Activated B cell treated with CpG ODN at 0.5 μM for 24 hours (primary cell): ENCODE results near the gene PCGF3. TPM values are rescaled to one million over a fixed set of nuclear protein-coding genes. Genes with fewer than 3 reads are reported as not detected.

Source experiments
- ATAC-seq: fragments of 200-7000 bp; cut with Tn5 transposase; one replicate; pipeline ENCODE4 v1.10.0; 2021; ENCODE audit warnings: low read depth, mild to moderate bottlenecking, moderate library complexity
- CTCF ChIA-PET: fragments of 350-600 bp; sonication (Branson Sonifier 250); formaldehyde crosslinking; loops from one replicate; lab custom pipeline; 2021; ENCODE audit warnings: antibody characterized with exemption; lab: Charles Lee
- POLR2A ChIA-PET: fragments of 350-600 bp; sonication (Branson Sonifier 250); formaldehyde crosslinking; loops from one replicate; lab custom pipeline; 2021; ENCODE audit warnings: antibody characterized with exemption; lab: Charles Lee
- DNase-seq: peaks from one replicate; pipeline ENCODE4 v3.0.0; 2022
- H3K27ac Mint-ChIP-seq: one replicate; pipeline ENCODE4 v1.8.0; 2020; ENCODE audit warnings: mixed read lengths
- H3K27me3 Mint-ChIP-seq: one replicate; pipeline ENCODE4 v1.8.0; 2021; ENCODE audit warnings: mixed read lengths
- H3K36me3 Mint-ChIP-seq: one replicate; pipeline ENCODE4 v1.8.0; 2021; ENCODE audit warnings: low read depth, mixed read lengths
- H3K4me1 Mint-ChIP-seq: one replicate; pipeline ENCODE4 v1.8.0; 2021; ENCODE audit warnings: mixed read lengths
- H3K4me3 Mint-ChIP-seq: one replicate; pipeline ENCODE4 v1.8.0; 2020; ENCODE audit warnings: mild to moderate bottlenecking, mixed read lengths
- H3K9me3 Mint-ChIP-seq: one replicate; pipeline ENCODE4 v1.8.0; 2020; ENCODE audit warnings: mixed read lengths
- intact Hi-C: fragments of 100-400 bp; cut with micrococcal nuclease; formaldehyde crosslinking; loops from one replicate; pipeline ENCODE4 v1.15.1; 2024
- total RNA-seq: library from RNA; stranded (reverse); gene quantifications from 2 replicates; pipeline ENCODE4 v1.2.3, GENCODE V29; 2022
- TF ChIP-seq, protein P1 (sequence below): fragments of 200-600 bp; IDR thresholded peaks from one replicate; pipeline ENCODE4 v1.8.0; 2022; ENCODE audit warnings: antibody characterized with exemption, mild to moderate bottlenecking

The PCGF3 gene
- total RNA-seq, 1 donor from 2014 or later, result 59.2 TPM

DNA sequence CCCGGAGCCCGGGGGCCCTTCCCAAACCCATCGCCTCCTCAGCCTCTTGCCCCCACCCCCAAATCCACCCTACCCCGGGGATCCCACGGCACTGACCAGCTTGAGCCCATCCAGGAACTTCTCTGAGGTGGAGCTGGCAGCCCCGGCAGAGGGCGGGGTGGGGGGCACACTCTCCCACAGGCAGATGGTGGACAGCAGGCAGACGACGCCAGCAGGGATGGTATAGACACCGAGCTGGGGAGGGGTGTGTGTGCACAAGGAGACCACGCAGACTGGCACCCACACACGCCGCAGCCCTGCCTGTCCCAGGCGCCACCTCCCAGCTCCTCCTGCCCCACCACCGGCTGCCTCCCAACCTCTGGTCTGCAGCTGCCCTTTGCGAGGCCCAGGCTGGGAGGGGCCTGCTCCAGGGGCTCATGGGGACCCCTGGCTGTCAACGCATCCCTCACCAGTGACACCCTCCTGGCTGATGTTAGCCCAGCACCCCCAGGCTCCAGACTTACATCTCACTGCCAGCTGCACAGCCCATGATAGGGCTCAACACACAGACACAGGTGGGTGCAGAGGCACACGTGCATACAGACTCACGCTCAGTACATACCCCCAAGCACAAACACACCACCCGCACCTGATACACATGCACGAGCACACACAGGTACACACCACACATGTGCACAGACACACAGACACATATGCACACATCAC lies 20.9 kb upstream of the PCGF3 start:
- intact Hi-C loops, result no loop called here
- Mint-ChIP-seq H3K36me3 (no peaks in the 10 kb centered on the region), H3K27me3 (peaks cover 3% of the 10 kb centered on the region), H3K4me3 (no peak overlapping the region), H3K9me3 (no peaks in the 10 kb centered on the region), H3K4me1 (peaks cover 11% of the 10 kb centered on the region), H3K27ac (no peak overlapping the region)
- DNase-seq, result no peak
- ChIA-PET POLR2A (interaction anchor here (0.8 to 1.2 kb wide), 3 partner anchors 9 to 97 kb away, joined by 3 read pairs; partner anchors contain the start of genes ATP5ME and MYL5), CTCF (interaction anchor here (0.8 to 1.8 kb wide), 3 partner anchors 11 to 58 kb away, joined by 3 to 5 read pairs (median 4); partner anchors contain the start of genes ATP5ME and MYL5)
- TF ChIP-seq, protein P1, sequence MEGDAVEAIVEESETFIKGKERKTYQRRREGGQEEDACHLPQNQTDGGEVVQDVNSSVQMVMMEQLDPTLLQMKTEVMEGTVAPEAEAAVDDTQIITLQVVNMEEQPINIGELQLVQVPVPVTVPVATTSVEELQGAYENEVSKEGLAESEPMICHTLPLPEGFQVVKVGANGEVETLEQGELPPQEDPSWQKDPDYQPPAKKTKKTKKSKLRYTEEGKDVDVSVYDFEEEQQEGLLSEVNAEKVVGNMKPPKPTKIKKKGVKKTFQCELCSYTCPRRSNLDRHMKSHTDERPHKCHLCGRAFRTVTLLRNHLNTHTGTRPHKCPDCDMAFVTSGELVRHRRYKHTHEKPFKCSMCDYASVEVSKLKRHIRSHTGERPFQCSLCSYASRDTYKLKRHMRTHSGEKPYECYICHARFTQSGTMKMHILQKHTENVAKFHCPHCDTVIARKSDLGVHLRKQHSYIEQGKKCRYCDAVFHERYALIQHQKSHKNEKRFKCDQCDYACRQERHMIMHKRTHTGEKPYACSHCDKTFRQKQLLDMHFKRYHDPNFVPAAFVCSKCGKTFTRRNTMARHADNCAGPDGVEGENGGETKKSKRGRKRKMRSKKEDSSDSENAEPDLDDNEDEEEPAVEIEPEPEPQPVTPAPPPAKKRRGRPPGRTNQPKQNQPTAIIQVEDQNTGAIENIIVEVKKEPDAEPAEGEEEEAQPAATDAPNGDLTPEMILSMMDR, result no peak
- no peak for ATAC-seq

DNA sequence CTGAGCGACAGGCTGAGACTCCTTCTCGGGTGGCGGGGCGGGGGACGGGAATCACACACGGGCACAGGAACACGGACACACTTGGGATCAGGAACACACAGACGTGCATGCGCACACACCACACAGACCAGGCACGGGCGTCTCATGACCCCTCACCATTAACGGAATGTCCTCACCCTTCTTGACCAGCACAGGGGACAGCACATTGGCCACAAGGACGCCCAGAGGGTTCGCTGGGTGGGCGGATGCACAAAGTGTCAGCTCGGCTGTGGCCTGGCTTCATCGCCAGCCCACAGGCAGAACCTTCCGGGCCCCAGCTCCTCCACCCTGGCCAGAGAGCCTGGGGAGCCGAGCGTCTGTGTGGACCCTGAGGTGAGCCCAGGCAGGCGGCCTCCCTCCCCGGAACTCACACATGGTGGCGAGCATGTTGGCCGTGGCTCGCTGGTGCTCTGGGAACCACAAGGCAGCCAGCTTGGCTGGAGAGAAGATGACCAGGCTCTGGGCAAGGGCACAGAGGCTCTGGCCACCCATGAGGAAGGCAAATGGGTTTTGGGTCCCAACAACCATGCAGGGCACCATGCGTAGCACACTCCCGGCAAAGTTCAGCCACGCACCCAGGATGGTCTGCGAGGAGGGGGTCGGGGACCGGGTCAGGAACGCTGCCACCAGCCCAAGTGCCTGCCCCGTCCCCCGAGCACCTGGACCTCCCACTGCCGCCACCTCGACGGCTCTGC lies 19.8 kb upstream of the PCGF3 start:
- ChIA-PET POLR2A (interaction anchor here (1.2 kb wide), 1 partner anchor 12 kb away, joined by 3 read pairs; the partner anchor contains the start of genes ATP5ME and MYL5), CTCF (interaction anchor here (1.6 kb wide), 1 partner anchor 57 kb away, joined by 3 read pairs; no protein-coding TSS in a partner anchor)
- no peak overlapping the region for H3K4me3 Mint-ChIP-seq
- TF ChIP-seq, protein P1, result no peak
- H3K36me3 Mint-ChIP-seq, result no peaks in the 10 kb centered on the region
- no peak for DNase-seq
- H3K4me1 Mint-ChIP-seq, result peaks cover under 1% of the 10 kb centered on the region
- peaks cover 3% of the 10 kb centered on the region for H3K27me3 Mint-ChIP-seq
- H3K9me3 Mint-ChIP-seq, result no peaks in the 10 kb centered on the region
- intact Hi-C loops, result no loop called here
- ATAC-seq, result no peak
- H3K27ac Mint-ChIP-seq, result no peak overlapping the region

DNA sequence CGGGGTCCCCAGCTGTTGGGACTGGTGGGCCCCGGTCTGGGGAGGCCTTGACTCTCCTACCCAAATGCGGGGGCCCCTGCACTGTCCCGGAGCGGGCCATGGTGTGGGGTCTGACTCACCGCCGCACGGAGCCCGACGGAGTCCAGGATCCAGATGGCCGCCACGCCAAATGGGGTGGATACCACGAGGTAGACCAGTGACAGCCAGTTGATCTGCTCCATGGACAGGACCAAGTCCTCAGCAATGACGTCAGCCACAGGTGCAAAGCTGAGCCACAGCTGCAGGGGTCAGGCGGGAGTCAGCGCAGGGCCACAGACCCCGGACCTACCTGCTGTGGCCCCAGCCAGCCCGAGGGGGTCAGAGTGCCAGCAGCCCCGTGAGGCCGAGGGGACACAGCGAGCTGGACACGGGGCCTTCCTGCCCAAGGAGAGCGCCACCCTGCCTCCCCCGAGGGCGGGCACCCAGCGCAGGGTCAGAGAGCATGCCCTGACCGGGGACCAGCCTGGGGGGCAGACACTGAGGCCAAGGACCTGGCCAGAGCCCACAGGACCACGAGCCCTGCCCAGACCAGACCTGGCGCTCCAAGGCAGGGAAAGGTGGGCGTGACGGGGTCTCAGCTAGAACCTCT lies 19.1 kb upstream of the PCGF3 start:
- Mint-ChIP-seq H3K27ac (no peak overlapping the region), H3K9me3 (no peaks in the 10 kb centered on the region), H3K27me3 (peaks cover 3% of the 10 kb centered on the region), H3K4me3 (no peak overlapping the region), H3K4me1 (no peaks in the 10 kb centered on the region), H3K36me3 (no peaks in the 10 kb centered on the region)
- POLR2A ChIA-PET, result no interaction called here
- CTCF ChIA-PET, result interaction anchor here (1.6 kb wide), 1 partner anchor 56 kb away, joined by 3 read pairs; no protein-coding TSS in a partner anchor
- DNase-seq (no peak), ATAC-seq (no peak)
- TF ChIP-seq, protein P1, result no peak
- intact Hi-C loops, result no loop called here

DNA sequence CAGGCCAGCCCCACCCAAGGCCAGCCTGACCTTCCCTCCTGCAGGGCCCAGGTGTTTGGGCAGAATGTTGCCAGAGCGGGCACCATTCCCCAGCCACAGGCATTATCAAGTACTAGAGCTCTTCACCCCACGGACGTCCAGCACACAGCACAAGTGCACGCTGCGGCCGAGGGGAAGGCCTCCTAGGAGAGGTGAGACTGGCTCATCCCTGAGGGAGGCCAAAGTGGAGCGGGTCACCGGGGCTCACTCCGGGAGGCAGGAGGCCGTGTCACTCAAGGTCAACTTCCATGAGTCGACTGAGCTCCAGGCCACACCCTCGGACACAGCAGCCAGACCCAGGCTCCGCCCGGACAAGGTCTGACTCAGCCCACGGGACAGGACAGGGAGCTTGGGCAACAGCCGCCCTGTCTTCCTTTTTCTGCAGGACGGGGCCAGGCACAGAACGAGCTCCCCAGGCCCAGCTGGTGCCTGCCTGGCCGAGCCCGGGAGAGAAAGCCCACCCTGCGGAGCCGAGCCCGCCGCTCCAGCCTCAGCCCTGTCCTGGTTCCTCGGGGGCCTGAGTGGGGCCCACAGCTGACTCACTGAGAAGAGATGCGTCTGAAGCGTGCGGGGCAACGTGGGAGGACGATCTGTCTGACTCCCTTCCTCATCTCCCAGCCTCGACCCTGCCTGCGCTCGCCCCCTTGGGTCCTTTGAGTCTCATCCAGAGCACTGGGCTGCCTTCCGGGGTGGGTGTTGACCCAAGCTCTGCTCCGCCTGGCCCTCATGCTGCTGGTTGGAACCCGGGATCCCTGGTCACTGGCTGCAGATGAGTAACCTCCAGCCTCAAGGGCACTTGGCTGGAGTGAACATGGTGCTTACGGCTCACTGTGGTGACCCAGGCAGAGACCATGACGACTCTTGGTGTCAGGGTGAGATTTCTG lies 18.3 kb upstream of the PCGF3 start:
- Mint-ChIP-seq H3K36me3 (no peaks in the 10 kb centered on the region), H3K27ac (no peak overlapping the region), H3K27me3 (peaks cover 3% of the 10 kb centered on the region), H3K4me3 (no peak overlapping the region), H3K4me1 (no peaks in the 10 kb centered on the region), H3K9me3 (no peaks in the 10 kb centered on the region)
- DNase-seq (no peak), ATAC-seq (no peak)
- TF ChIP-seq, protein P1, result no peak
- intact Hi-C loops, result no loop called here
- ChIA-PET CTCF (interaction anchor here (1.6 kb wide), 1 partner anchor 55 kb away, joined by 3 read pairs; no protein-coding TSS in a partner anchor), POLR2A (no interaction called here)
